ENCODE measurements around the gene ZDHHC6. TPM values are rescaled to one million over a fixed set of nuclear protein-coding genes. Genes with fewer than 3 reads are reported as not detected.
A peak's percentile ranks its signal among the peaks of the same experiment; 100 is the strongest.

ZDHHC6 gene
- total RNA-seq, 1 experiment from 2014 or later, result 35.2 TPM

GRCh38 chr10:112471878-112472487 is 25.3 kb upstream of the ZDHHC6 start:
- H3K9me3 Mint-ChIP-seq, result no peaks in the 10 kb centered on the region
- Histone ChIP-seq H2BK5ac (ENCODE audit: insufficient read length, low read length) (no peak overlapping the region), H3K23me2 (ENCODE audit: insufficient read length, low read depth, low read length, poor library complexity, severe bottlenecking) (no peaks in the 10 kb centered on the region), H3K27me3 (ENCODE audit: insufficient read depth, low read length) (no peaks in the 10 kb centered on the region), H4K20me1 (ENCODE audit: control insufficient read depth, insufficient read depth, insufficient read length) (no peaks in the 10 kb centered on the region), H4K8ac (replicated peaks; ENCODE audit: insufficient read length, low read depth, low read length) (no peak overlapping the region), H3K18ac (ENCODE audit: insufficient read length, low read depth, low read length) (no peak overlapping the region), H3K9ac (ENCODE audit: extremely low read depth, insufficient read length, low read length) (no peak overlapping the region), H2BK12ac (ENCODE audit: insufficient read length, low read depth, low read length) (no peak overlapping the region), H3K9me3 (ENCODE audit: control insufficient read depth, low read depth, low read length) (no peaks in the 10 kb centered on the region), H2AK5ac (ENCODE audit: insufficient read length, low read length) (no peak overlapping the region), H4K91ac (ENCODE audit: insufficient read length, low read depth, low read length) (no peak overlapping the region), H2BK15ac (ENCODE audit: low read depth, low read length) (no peak overlapping the region), H2BK120ac (ENCODE audit: low read depth, low read length, poor library complexity, severe bottlenecking) (no peak overlapping the region), H2AFZ (ENCODE audit: low read length) (no peak overlapping the region), H3K79me1 (ENCODE audit: insufficient read depth, low read depth, low read length, poor library complexity, severe bottlenecking) (no peaks in the 10 kb centered on the region), H3K23ac (ENCODE audit: insufficient read length, low read depth, low read length) (no peak overlapping the region), H3K79me2 (ENCODE audit: insufficient read depth, low read length) (no peaks in the 10 kb centered on the region), H3K14ac (ENCODE audit: insufficient read depth, low read length) (no peak overlapping the region), H3K56ac (ENCODE audit: insufficient read length, low read depth, low read length) (no peak overlapping the region), H2BK20ac (ENCODE audit: low read depth, low read length, poor library complexity, severe bottlenecking) (no peak overlapping the region), H3K4me2 (ENCODE audit: insufficient read depth, insufficient read length, low read length) (no peak overlapping the region), H3T11ph (ENCODE audit: low read length) (no peak overlapping the region), H3K4ac (ENCODE audit: low read depth, low read length) (no peak overlapping the region), H3K27ac (ENCODE audit: insufficient read length, low read depth, low read length) (no peak overlapping the region), H3K4me1 (ENCODE audit: insufficient read depth, low read length) (no peaks in the 10 kb centered on the region), H4K5ac (ENCODE audit: insufficient read length, low read depth, low read length) (no peak overlapping the region)
- 0 out of 7 replicates have a peak overlapping the region, but pooled peaks of 1 of the 3 experiments have one; percentile 29 for H3K27ac Mint-ChIP-seq
- H3K27me3 Mint-ChIP-seq (ENCODE audit: low read depth), result no peaks in the 10 kb centered on the region
- H3K36me3 Mint-ChIP-seq (ENCODE audit: insufficient read depth in 1 of 3, low read depth in 3 of 3), result peaks cover 0 to 11% (median 0%) of the 10 kb centered on the region in 3 experiments; a peak in 4 of 7 replicates
- H3K4me3 Mint-ChIP-seq, result no peak overlapping the region
- TF ChIP-seq CTCF (conservative IDR thresholded peaks at IDR 0.05), result peak; percentile 81
- H3K4me1 Mint-ChIP-seq, result peaks cover 9% of the 10 kb centered on the region in 2 experiments
- no CpG with 5 or more reads among the region's 4 CpGs for WGBS (ENCODE audit: extremely low coverage, insufficient read length, low lambda C conversion rate)
- no peak for DNase-seq

Data from H9 (cell line).